Bronchial epithelial cell (primary cell): ENCODE data around the gene RGS3. TPM values are rescaled to one million over a fixed set of nuclear protein-coding genes. Genes with fewer than 3 reads are reported as not detected.

Experiments used
- DNase-seq: peaks from one replicate; pipeline ENCODE4 v3.0.0-alpha.2; 2010; ENCODE audit warnings: low read depth
- FAIRE-seq: peaks from 2 replicates; lab custom pipeline; 2011; peaks lifted over from hg19 to GRCh38; lab: Jason Lieb, UNC
- H3K27me3 ChIP-seq: 2 replicates; pipeline ENCODE4 v1.5.1; 2011; ENCODE audit warnings: low read length; ENCODE audit not compliant: control insufficient read depth, insufficient read depth
- H3K36me3 ChIP-seq: 2 replicates; pipeline ENCODE4 v1.5.1; 2011; ENCODE audit warnings: low read length; ENCODE audit not compliant: control insufficient read depth, insufficient read depth
- H3K4me3 ChIP-seq: 2 replicates; pipeline ENCODE4 v1.5.1; 2011; ENCODE audit warnings: mild to moderate bottlenecking, low read depth, low read length, control low read depth
- total RNA-seq: library from RNA; depleted of rRNA; stranded (reverse); fragments of >200 nt; gene quantifications from 2 replicates; pipeline ENCODE4 v1.2.1, GENCODE V29; 2014
- TF ChIP-seq, protein P1 (sequence below): IDR thresholded peaks from 2 replicates; pipeline ENCODE4 v1.5.1; 2011; ENCODE audit warnings: mild to moderate bottlenecking, moderate library complexity, low read length, control low read depth, inconsistent platforms; ENCODE audit not compliant: insufficient read depth, severe bottlenecking

Gene RGS3
- total RNA-seq, 1 donor from 2014 or later, result 22.1 TPM

DNA sequence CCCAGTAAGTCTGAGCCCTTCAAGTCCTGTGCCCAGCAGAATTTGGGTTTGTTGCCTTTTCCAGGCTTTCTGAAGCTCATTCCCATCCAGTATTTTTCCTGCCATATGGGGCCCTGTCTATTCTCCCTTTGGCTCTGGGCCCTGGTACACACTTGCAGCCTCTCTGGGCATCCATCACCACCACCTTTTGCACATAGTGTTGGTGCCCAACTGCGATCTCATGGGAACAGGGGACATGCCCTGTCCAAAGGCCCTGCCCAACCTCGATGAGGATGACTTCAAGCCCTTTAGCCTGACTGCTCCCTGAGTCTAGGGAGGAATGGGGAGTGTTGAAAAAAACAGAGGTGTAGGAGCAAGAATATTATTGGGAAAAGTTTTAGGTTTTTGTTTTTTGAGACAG is 11.5 kb downstream of the RGS3 start:
- no peak overlapping the region for H3K4me3 ChIP-seq
- FAIRE-seq (peak; percentile 32), DNase-seq (no peak)

GRCh38 chr9:113475992-113476391 is 12.5 kb downstream of the RGS3 start:
- H3K4me3 ChIP-seq, result no peak overlapping the region
- no peaks in the 10 kb centered on the region for H3K36me3 ChIP-seq
- DNase-seq (no peak), FAIRE-seq (no peak)
- TF ChIP-seq, protein P1, sequence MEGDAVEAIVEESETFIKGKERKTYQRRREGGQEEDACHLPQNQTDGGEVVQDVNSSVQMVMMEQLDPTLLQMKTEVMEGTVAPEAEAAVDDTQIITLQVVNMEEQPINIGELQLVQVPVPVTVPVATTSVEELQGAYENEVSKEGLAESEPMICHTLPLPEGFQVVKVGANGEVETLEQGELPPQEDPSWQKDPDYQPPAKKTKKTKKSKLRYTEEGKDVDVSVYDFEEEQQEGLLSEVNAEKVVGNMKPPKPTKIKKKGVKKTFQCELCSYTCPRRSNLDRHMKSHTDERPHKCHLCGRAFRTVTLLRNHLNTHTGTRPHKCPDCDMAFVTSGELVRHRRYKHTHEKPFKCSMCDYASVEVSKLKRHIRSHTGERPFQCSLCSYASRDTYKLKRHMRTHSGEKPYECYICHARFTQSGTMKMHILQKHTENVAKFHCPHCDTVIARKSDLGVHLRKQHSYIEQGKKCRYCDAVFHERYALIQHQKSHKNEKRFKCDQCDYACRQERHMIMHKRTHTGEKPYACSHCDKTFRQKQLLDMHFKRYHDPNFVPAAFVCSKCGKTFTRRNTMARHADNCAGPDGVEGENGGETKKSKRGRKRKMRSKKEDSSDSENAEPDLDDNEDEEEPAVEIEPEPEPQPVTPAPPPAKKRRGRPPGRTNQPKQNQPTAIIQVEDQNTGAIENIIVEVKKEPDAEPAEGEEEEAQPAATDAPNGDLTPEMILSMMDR, result no peak
- no peaks in the 10 kb centered on the region for H3K27me3 ChIP-seq

More for the DNA sequence above, 11.5 kb downstream of the RGS3 start:
- Histone ChIP-seq H3K36me3 (no peaks in the 10 kb centered on the region), H3K27me3 (no peaks in the 10 kb centered on the region)
- TF ChIP-seq, protein P1, result no peak

GRCh38 chr9:113476511-113476916 is 13.0 kb downstream of the RGS3 start:
- no peaks in the 10 kb centered on the region for H3K27me3 ChIP-seq
- no peak overlapping the region for H3K4me3 ChIP-seq
- no peak for DNase-seq
- no peak for FAIRE-seq
- no peaks in the 10 kb centered on the region for H3K36me3 ChIP-seq
- TF ChIP-seq, protein P1, result no peak

DNA sequence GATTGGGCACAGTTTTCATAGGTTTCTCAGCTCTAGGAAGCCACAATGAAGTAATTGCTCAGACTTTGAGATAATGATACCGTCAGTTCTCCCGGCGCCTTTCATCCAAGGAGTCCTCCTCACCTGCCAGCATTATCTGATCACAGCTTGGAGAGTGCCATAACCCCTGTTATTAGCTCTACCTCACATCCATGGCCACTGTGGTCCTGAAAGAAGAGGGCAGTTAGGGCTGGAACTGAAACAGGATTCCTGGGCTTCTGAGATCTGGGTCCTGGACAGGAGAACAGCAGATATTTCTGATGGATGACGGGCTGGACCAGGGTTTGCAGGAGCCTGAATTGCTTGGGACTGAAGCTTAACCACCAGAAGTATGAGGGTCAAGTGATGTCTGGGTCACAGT is 13.5 kb downstream of the RGS3 start:
- FAIRE-seq (no peak), DNase-seq (no peak)
- Histone ChIP-seq H3K27me3 (no peaks in the 10 kb centered on the region), H3K36me3 (no peaks in the 10 kb centered on the region), H3K4me3 (no peak overlapping the region)
- TF ChIP-seq, protein P1, result no peak

DNA sequence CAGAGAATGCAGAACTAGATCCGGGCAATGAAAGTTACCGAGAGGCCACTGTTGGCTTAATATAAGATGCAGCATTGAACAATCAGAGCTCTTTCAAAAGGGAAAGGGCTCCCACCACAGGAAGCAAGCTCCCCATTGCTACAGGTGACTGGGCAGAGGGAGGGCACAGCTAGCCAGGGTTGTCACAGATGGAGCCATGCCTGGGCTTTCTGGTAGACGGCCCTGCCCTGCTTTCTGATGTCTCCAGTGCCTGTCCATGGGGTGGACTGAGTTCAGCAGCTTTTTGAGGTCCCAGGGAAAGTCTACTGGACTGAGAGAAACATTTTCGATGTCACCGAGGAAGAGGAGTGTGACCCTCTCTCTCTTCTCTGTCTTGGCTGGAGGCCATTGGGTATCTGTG is 14.1 kb downstream of the RGS3 start:
- FAIRE-seq, result peak; percentile 18
- DNase-seq, result no peak
- TF ChIP-seq, protein P1, result no peak
- no peaks in the 10 kb centered on the region for H3K36me3 ChIP-seq
- no peaks in the 10 kb centered on the region for H3K27me3 ChIP-seq
- H3K4me3 ChIP-seq, result no peak overlapping the region

GRCh38 chr9:113479174-113479621 is 15.7 kb downstream of the RGS3 start:
- FAIRE-seq, result peak; percentile 52
- H3K27me3 ChIP-seq, result no peaks in the 10 kb centered on the region
- H3K36me3 ChIP-seq, result no peaks in the 10 kb centered on the region
- no peak for DNase-seq
- TF ChIP-seq, protein P1, result no peak
- H3K4me3 ChIP-seq, result no peak overlapping the region
